Measurements from ENCODE around the gene TRERF1. TPM values are rescaled to one million over a fixed set of nuclear protein-coding genes. Genes with fewer than 3 reads are reported as not detected.
A peak's percentile ranks its signal among the peaks of the same experiment; 100 is the strongest.

The TRERF1 gene
- total RNA-seq, 1 donor from 2014 or later, result 7.9 TPM

DNA sequence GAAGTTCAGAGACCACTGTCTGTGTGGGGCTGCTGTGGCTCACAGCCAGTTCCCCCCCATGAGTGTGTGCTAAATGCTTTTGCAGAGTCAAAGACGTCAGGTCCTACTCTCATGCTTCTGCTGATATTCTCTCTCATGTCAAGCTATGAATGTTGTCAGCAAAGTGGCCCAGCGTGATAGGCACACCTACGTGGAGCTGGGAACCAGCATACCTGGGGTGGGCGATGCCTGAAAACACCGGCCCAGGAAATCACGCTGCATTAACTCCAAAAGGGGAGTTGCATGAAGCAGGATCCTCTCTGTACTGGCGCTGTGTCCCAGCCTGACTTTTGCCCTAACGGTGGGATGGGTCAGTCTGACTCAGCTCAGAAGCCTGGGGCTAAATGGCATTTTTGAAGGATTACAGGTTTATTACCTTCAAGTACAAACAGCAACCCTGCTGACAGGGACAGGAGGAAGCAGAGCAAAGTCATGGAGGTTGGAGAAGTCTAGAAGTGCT, 225.0 kb downstream of the TRERF1 start:
- Mint-ChIP-seq H3K27me3 (no peaks in the 10 kb centered on the region), H3K27ac (peak overlapping the region; percentile 82), H3K4me1 (ENCODE audit: low read depth) (peaks cover 22% of the 10 kb centered on the region), H3K4me3 (ENCODE audit: low read depth) (peak overlapping the region; percentile 17), H3K9me3 (ENCODE audit: low read depth) (no peaks in the 10 kb centered on the region), H3K36me3 (ENCODE audit: insufficient read depth) (no peaks in the 10 kb centered on the region)
- TF ChIP-seq, protein P1, sequence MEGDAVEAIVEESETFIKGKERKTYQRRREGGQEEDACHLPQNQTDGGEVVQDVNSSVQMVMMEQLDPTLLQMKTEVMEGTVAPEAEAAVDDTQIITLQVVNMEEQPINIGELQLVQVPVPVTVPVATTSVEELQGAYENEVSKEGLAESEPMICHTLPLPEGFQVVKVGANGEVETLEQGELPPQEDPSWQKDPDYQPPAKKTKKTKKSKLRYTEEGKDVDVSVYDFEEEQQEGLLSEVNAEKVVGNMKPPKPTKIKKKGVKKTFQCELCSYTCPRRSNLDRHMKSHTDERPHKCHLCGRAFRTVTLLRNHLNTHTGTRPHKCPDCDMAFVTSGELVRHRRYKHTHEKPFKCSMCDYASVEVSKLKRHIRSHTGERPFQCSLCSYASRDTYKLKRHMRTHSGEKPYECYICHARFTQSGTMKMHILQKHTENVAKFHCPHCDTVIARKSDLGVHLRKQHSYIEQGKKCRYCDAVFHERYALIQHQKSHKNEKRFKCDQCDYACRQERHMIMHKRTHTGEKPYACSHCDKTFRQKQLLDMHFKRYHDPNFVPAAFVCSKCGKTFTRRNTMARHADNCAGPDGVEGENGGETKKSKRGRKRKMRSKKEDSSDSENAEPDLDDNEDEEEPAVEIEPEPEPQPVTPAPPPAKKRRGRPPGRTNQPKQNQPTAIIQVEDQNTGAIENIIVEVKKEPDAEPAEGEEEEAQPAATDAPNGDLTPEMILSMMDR (IDR thresholded peaks at IDR 0.05; ENCODE audit: unreplicated experiment), result no peak
- no peak for DNase-seq (ENCODE audit: low spot score, unreplicated experiment)

DNA sequence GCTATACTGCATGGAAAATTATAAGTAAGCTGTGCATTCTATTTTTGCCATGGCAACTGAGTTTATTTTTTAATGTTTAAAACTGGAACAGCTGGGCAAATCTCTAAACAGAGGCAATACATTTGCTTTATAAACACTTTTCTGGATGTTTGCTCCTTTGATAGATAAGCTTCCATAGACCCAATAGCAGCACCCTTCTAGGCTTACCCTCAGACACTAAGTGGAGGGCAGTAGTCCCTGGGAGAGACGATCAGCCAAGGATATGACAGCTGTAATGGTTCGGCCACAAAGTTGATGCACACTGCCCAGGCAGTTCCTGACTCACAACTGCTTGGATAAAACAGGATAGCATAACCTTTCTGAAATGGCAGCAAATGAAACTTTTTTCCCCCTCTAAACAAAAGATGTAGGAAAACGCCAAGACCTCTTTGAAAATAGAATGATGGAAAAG, 225.5 kb downstream of the TRERF1 start:
- TF ChIP-seq, protein P1 (IDR thresholded peaks at IDR 0.05; ENCODE audit: unreplicated experiment), result no peak
- H3K27ac Mint-ChIP-seq, result no peak overlapping the region
- H3K9me3 Mint-ChIP-seq (ENCODE audit: low read depth), result no peaks in the 10 kb centered on the region
- peak overlapping the region; percentile 17 for H3K4me3 Mint-ChIP-seq (ENCODE audit: low read depth)
- no peak for DNase-seq (ENCODE audit: low spot score, unreplicated experiment)
- no peaks in the 10 kb centered on the region for H3K36me3 Mint-ChIP-seq (ENCODE audit: insufficient read depth)
- peaks cover 22% of the 10 kb centered on the region for H3K4me1 Mint-ChIP-seq (ENCODE audit: low read depth)
- H3K27me3 Mint-ChIP-seq, result no peaks in the 10 kb centered on the region

- no peaks in the 10 kb centered on the region for H3K9me3 Mint-ChIP-seq (ENCODE audit: low read depth)
- H3K27me3 Mint-ChIP-seq, result no peaks in the 10 kb centered on the region
- H3K36me3 Mint-ChIP-seq (ENCODE audit: insufficient read depth), result no peaks in the 10 kb centered on the region
- TF ChIP-seq, protein P1 (IDR thresholded peaks at IDR 0.05; ENCODE audit: unreplicated experiment), result no peak
- no peak overlapping the region for H3K4me3 Mint-ChIP-seq (ENCODE audit: low read depth)
- peaks cover 22% of the 10 kb centered on the region for H3K4me1 Mint-ChIP-seq (ENCODE audit: low read depth)
- no peak overlapping the region for H3K27ac Mint-ChIP-seq
- no peak for DNase-seq (ENCODE audit: low spot score, unreplicated experiment)
Measured at GRCh38 chr6:42225419-42225818, 226.3 kb downstream of the TRERF1 start.

DNA sequence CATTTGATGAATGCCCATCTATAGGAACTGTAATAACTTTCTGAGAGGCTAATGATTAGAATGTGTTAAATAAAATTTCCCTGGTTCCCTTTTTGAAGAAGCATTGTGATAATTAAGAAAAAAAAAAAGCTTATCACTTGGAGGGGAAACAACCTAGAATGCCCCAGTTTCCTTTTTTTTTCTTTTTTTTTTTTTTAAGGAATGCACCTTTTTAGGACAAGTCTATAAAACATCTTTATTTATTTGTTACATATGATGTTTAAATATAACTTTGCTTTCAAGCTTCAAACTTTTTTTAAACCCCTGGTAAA, 226.7 kb downstream of the TRERF1 start:
- Mint-ChIP-seq H3K4me3 (ENCODE audit: low read depth) (no peak overlapping the region), H3K4me1 (ENCODE audit: low read depth) (peaks cover 22% of the 10 kb centered on the region), H3K9me3 (ENCODE audit: low read depth) (no peaks in the 10 kb centered on the region), H3K27me3 (no peaks in the 10 kb centered on the region), H3K27ac (no peak overlapping the region), H3K36me3 (ENCODE audit: insufficient read depth) (no peaks in the 10 kb centered on the region)
- TF ChIP-seq, protein P1 (IDR thresholded peaks at IDR 0.05; ENCODE audit: unreplicated experiment), result no peak
- DNase-seq (ENCODE audit: low spot score, unreplicated experiment), result no peak

DNA sequence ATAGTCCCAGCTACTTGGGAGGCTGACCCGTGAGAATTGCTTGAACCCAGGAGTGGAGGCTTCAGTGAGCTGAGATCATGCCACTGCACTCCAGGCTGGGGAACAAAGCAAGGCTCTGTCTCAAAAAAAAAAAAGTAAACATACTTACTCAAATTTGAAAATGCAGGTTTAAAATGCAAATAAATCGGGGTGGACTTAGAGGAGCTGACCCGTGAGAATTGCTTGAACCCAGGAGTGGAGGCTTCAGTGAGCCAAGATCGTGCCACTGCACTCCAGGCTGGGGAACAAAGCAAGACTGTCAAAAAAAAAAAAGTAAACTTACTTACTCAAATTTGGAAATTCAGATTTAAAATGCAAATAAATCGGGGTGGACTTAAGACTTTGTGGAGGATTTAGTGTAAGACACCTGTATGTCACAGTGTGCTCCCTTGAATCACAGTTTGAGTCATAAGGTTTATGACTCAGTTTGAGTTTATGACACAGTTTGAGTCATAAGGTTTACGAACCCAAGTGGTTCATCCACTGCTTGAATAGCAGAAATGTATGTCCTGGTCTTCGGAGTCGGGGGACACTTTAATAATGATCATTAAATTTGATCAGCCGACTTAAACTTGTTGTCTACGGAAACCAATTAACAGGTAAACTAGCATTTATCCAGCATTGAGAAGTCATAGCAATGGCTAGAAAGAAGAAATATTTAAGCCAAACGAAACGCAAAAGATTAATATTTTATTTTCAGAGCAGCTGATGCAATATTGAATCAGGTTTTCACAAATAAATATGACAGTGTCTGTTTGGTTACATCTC, 227.3 kb downstream of the TRERF1 start:
- H3K27ac Mint-ChIP-seq, result no peak overlapping the region
- DNase-seq (ENCODE audit: low spot score, unreplicated experiment), result no peak
- H3K27me3 Mint-ChIP-seq, result no peaks in the 10 kb centered on the region
- H3K4me3 Mint-ChIP-seq (ENCODE audit: low read depth), result no peak overlapping the region
- H3K4me1 Mint-ChIP-seq (ENCODE audit: low read depth), result peaks cover 22% of the 10 kb centered on the region
- H3K36me3 Mint-ChIP-seq (ENCODE audit: insufficient read depth), result no peaks in the 10 kb centered on the region
- H3K9me3 Mint-ChIP-seq (ENCODE audit: low read depth), result no peaks in the 10 kb centered on the region
- TF ChIP-seq, protein P1 (IDR thresholded peaks at IDR 0.05; ENCODE audit: unreplicated experiment), result no peak
